Cardiac septum (tissue), 1 donor: ENCODE results near the gene MNT. TPM values are rescaled to one million over a fixed set of nuclear protein-coding genes. Genes with fewer than 3 reads are reported as not detected.

Experiments
- DNase-seq: peaks from one replicate; pipeline ENCODE4 v3.0.0-alpha.2; 2020; ENCODE audit warnings: low spot score
- intact Hi-C: fragments of 100-400 bp; cut with DNase I; formaldehyde crosslinking; loops from one replicate; pipeline ENCODE4 v1.14.0; 2022
- total RNA-seq: library from RNA; stranded (reverse); fragmentation: NEBNext Ultra II Directional; extraction: Animal tissue kit (Norgen Biotek cat#: 25700); gene quantifications from one replicate; pipeline ENCODE4 v1.2.1, GENCODE V29; 2021
- donor health status: DM: no; HTN: no; CAD: no.

The MNT gene
- total RNA-seq, 1 donor from 2014 or later = 12.9 TPM

- no peak for DNase-seq
- intact Hi-C loops = no loop called here
Measured at GRCh38 chr17:2370211-2370589, 30.7 kb downstream of the MNT start.

GRCh38 chr17:2369551-2370210, 31.2 kb downstream of the MNT start:
- no peak for DNase-seq
- intact Hi-C loops = no loop called here

GRCh38 chr17:2369039-2369438, 31.8 kb downstream of the MNT start:
- intact Hi-C loops = no loop called here
- no peak for DNase-seq

GRCh38 chr17:2368359-2368758, 32.5 kb downstream of the MNT start:
- intact Hi-C loops = no loop called here
- no peak for DNase-seq

GRCh38 chr17:2366747-2367494, 33.9 kb downstream of the MNT start:
- DNase-seq = no peak

GRCh38 chr17:2365132-2365531, 35.7 kb downstream of the MNT start:
- intact Hi-C loops = no loop called here
- DNase-seq = no peak

More at GRCh38 chr17:2366747-2367494, 33.9 kb downstream of the MNT start:
- intact Hi-C loops = no loop called here

GRCh38 chr17:2364763-2365116, 36.1 kb downstream of the MNT start:
- no peak for DNase-seq
- intact Hi-C loops = no loop called here

- intact Hi-C loops = no loop called here
- peak; percentile 85 for DNase-seq
Measured at GRCh38 chr17:2363851-2364762, 36.8 kb downstream of the MNT start.

- DNase-seq = no peak
- intact Hi-C loops = no loop called here
Measured at GRCh38 chr17:2363318-2363717, 37.5 kb downstream of the MNT start.

- intact Hi-C loops = no loop called here
- no peak for DNase-seq
Measured at GRCh38 chr17:2362881-2363280, 38.0 kb downstream of the MNT start.

GRCh38 chr17:2362416-2362815, 38.4 kb downstream of the MNT start:
- no peak for DNase-seq
- intact Hi-C loops = no loop called here

GRCh38 chr17:2362016-2362415, 38.8 kb downstream of the MNT start:
- intact Hi-C loops = no loop called here
- DNase-seq = no peak

GRCh38 chr17:2361010-2361760, 39.7 kb downstream of the MNT start:
- intact Hi-C loops = no loop called here

GRCh38 chr17:2357931-2358434, 42.9 kb downstream of the MNT start:
- DNase-seq = no peak

More at GRCh38 chr17:2361010-2361760, 39.7 kb downstream of the MNT start:
- no peak for DNase-seq

GRCh38 chr17:2357237-2357636, 43.6 kb downstream of the MNT start:
- no peak for DNase-seq
- intact Hi-C loops = no loop called here

More at GRCh38 chr17:2357931-2358434, 42.9 kb downstream of the MNT start:
- intact Hi-C loops = no loop called here

GRCh38 chr17:2354311-2354710, 46.5 kb downstream of the MNT start:
- no peak for DNase-seq
- intact Hi-C loops = no loop called here

GRCh38 chr17:2351269-2351668, 49.6 kb downstream of the MNT start:
- DNase-seq = no peak
- intact Hi-C loops = no loop called here

- no peak for DNase-seq
- intact Hi-C loops = no loop called here
Measured at GRCh38 chr17:2347805-2348685, 52.8 kb downstream of the MNT start.
